Mucosa of stomach (tissue), 1 donor: ENCODE data around the gene FZD10.

Experiments used
- H3K27me3 ChIP-seq: one replicate; pipeline ENCODE4 v1.7.0; 2013; ENCODE audit warnings: mild to moderate bottlenecking, low read length; ENCODE audit not compliant: control insufficient read depth, insufficient read depth
- H3K36me3 ChIP-seq: one replicate; pipeline ENCODE4 v1.7.0; 2013; ENCODE audit warnings: low read length; ENCODE audit not compliant: control insufficient read depth, insufficient read depth
- H3K4me1 ChIP-seq: one replicate; pipeline ENCODE4 v1.7.0; 2013; ENCODE audit warnings: mild to moderate bottlenecking, low read length; ENCODE audit not compliant: control insufficient read depth, insufficient read depth
- H3K4me3 ChIP-seq: one replicate; pipeline ENCODE4 v1.7.0; 2013; ENCODE audit warnings: low read length
- H3K9ac ChIP-seq: one replicate; pipeline ENCODE4 v1.7.0; 2013; ENCODE audit warnings: mild to moderate bottlenecking, low read length, moderate library complexity
- H3K9me3 ChIP-seq: one replicate; pipeline ENCODE4 v1.7.0; 2013; ENCODE audit warnings: mild to moderate bottlenecking, low read length, moderate library complexity; ENCODE audit not compliant: control insufficient read depth
- donor health status: Pancreatic carcinoma.

The FZD10 gene

GRCh38 chr12:130195776-130196175 lies 33.5 kb downstream of the FZD10 start:
- H3K9ac ChIP-seq = no peak overlapping the region
- no peaks in the 10 kb centered on the region for H3K36me3 ChIP-seq
- no peaks in the 10 kb centered on the region for H3K4me1 ChIP-seq
- no peaks in the 10 kb centered on the region for H3K9me3 ChIP-seq
- peaks cover 4% of the 10 kb centered on the region for H3K27me3 ChIP-seq
- H3K4me3 ChIP-seq = no peak overlapping the region

- no peaks in the 10 kb centered on the region for H3K9me3 ChIP-seq
- no peak overlapping the region for H3K9ac ChIP-seq
- H3K36me3 ChIP-seq = no peaks in the 10 kb centered on the region
- H3K4me1 ChIP-seq = no peaks in the 10 kb centered on the region
- peaks cover 4% of the 10 kb centered on the region for H3K27me3 ChIP-seq
- no peak overlapping the region for H3K4me3 ChIP-seq
These were observed 34.6 kb downstream of the FZD10 start for GRCh38 chr12:130196827-130197226.

GRCh38 chr12:130198026-130198662 lies 35.9 kb downstream of the FZD10 start:
- no peak overlapping the region for H3K9ac ChIP-seq
- H3K27me3 ChIP-seq = peaks cover 4% of the 10 kb centered on the region
- H3K36me3 ChIP-seq = no peaks in the 10 kb centered on the region
- no peak overlapping the region for H3K4me3 ChIP-seq
- H3K4me1 ChIP-seq = no peaks in the 10 kb centered on the region
- H3K9me3 ChIP-seq = no peaks in the 10 kb centered on the region

- no peaks in the 10 kb centered on the region for H3K4me1 ChIP-seq
- H3K9ac ChIP-seq = no peak overlapping the region
- H3K4me3 ChIP-seq = no peak overlapping the region
- H3K9me3 ChIP-seq = no peaks in the 10 kb centered on the region
- no peaks in the 10 kb centered on the region for H3K36me3 ChIP-seq
- H3K27me3 ChIP-seq = peaks cover 4% of the 10 kb centered on the region
These were observed 36.4 kb downstream of the FZD10 start for GRCh38 chr12:130198663-130199060.

GRCh38 chr12:130199581-130200390 lies 37.5 kb downstream of the FZD10 start:
- Histone ChIP-seq H3K4me3 (no peak overlapping the region), H3K27me3 (peaks cover 4% of the 10 kb centered on the region), H3K4me1 (no peaks in the 10 kb centered on the region), H3K9me3 (no peaks in the 10 kb centered on the region), H3K36me3 (no peaks in the 10 kb centered on the region), H3K9ac (no peak overlapping the region)

- Histone ChIP-seq H3K27me3 (peaks cover 4% of the 10 kb centered on the region), H3K36me3 (no peaks in the 10 kb centered on the region), H3K4me3 (no peak overlapping the region), H3K4me1 (no peaks in the 10 kb centered on the region), H3K9me3 (no peaks in the 10 kb centered on the region), H3K9ac (no peak overlapping the region)
These were observed 38.2 kb downstream of the FZD10 start for GRCh38 chr12:130200445-130200844.

GRCh38 chr12:130201037-130201436 lies 38.8 kb downstream of the FZD10 start:
- H3K9ac ChIP-seq = no peak overlapping the region
- no peaks in the 10 kb centered on the region for H3K36me3 ChIP-seq
- H3K27me3 ChIP-seq = peaks cover 4% of the 10 kb centered on the region
- H3K4me1 ChIP-seq = no peaks in the 10 kb centered on the region
- no peak overlapping the region for H3K4me3 ChIP-seq
- no peaks in the 10 kb centered on the region for H3K9me3 ChIP-seq

GRCh38 chr12:130202201-130202600 lies 39.9 kb downstream of the FZD10 start:
- no peak overlapping the region for H3K9ac ChIP-seq
- H3K4me3 ChIP-seq = no peak overlapping the region
- H3K4me1 ChIP-seq = no peaks in the 10 kb centered on the region
- peaks cover 2% of the 10 kb centered on the region for H3K27me3 ChIP-seq
- no peaks in the 10 kb centered on the region for H3K9me3 ChIP-seq
- no peaks in the 10 kb centered on the region for H3K36me3 ChIP-seq

- H3K9me3 ChIP-seq = no peaks in the 10 kb centered on the region
These were observed 40.9 kb downstream of the FZD10 start for GRCh38 chr12:130203151-130203550.

GRCh38 chr12:130204541-130204953 lies 42.3 kb downstream of the FZD10 start:
- Histone ChIP-seq H3K36me3 (no peaks in the 10 kb centered on the region), H3K9ac (no peak overlapping the region), H3K27me3 (no peaks in the 10 kb centered on the region), H3K4me3 (no peak overlapping the region), H3K9me3 (no peaks in the 10 kb centered on the region), H3K4me1 (no peaks in the 10 kb centered on the region)

More at GRCh38 chr12:130203151-130203550, 40.9 kb downstream of the FZD10 start:
- no peak overlapping the region for H3K4me3 ChIP-seq
- no peaks in the 10 kb centered on the region for H3K4me1 ChIP-seq
- H3K36me3 ChIP-seq = no peaks in the 10 kb centered on the region
- H3K9ac ChIP-seq = no peak overlapping the region
- H3K27me3 ChIP-seq = no peaks in the 10 kb centered on the region

GRCh38 chr12:130205495-130205894 lies 43.2 kb downstream of the FZD10 start:
- Histone ChIP-seq H3K4me3 (no peak overlapping the region), H3K9me3 (no peaks in the 10 kb centered on the region), H3K27me3 (no peaks in the 10 kb centered on the region), H3K9ac (no peak overlapping the region), H3K4me1 (no peaks in the 10 kb centered on the region), H3K36me3 (no peaks in the 10 kb centered on the region)

- no peak overlapping the region for H3K9ac ChIP-seq
- no peaks in the 10 kb centered on the region for H3K9me3 ChIP-seq
- H3K4me3 ChIP-seq = no peak overlapping the region
- no peaks in the 10 kb centered on the region for H3K4me1 ChIP-seq
- no peaks in the 10 kb centered on the region for H3K36me3 ChIP-seq
- no peaks in the 10 kb centered on the region for H3K27me3 ChIP-seq
These were observed 50.2 kb downstream of the FZD10 start for GRCh38 chr12:130212384-130212989.
